ENCODE data around the gene SNX8. TPM values are rescaled to one million over a fixed set of nuclear protein-coding genes. Genes with fewer than 3 reads are reported as not detected.

Gene SNX8
- total and polyA plus RNA-seq, 2 experiments from 2014 or later, result 24.7 to 81.4 TPM

DNA sequence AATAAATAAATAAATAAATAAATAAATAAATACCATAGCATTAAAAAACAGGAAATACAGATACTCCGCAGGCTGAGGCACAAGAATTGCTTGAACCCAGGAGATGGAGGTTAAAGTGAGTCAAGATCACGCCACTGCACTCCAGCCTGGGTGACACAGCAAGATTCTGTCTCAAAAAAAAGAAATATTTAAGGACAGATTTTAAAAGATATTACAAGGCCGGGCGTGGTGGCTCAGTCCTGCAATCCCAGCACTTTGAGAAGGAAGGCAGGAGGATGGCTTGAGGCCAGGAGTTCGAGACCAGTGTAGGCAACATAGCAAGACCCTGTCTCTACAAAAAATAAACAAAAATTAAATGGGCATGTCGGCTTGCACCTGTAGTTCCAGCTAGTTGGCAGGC is 17.5 kb upstream of the SNX8 start:
- Histone ChIP-seq H3K36me3 (replicated peaks; ENCODE audit: insufficient read depth, low read depth) (no peaks in the 10 kb centered on the region), H4K20me1 (ENCODE audit: insufficient read depth, poor library complexity, severe bottlenecking) (no peaks in the 10 kb centered on the region), H3K9me3 (ENCODE audit: low read depth) (no peaks in the 10 kb centered on the region), H3K27ac (no peak overlapping the region), H3K9me2 (replicated peaks; ENCODE audit: insufficient read depth) (no peaks in the 10 kb centered on the region), H3K27me3 (no peaks in the 10 kb centered on the region), H3K4me2 (no peak overlapping the region), H3K4me3 (no peak overlapping the region), H3K79me2 (no peaks in the 10 kb centered on the region), H3K4me1 (ENCODE audit: insufficient read depth) (no peaks in the 10 kb centered on the region), H2AFZ (no peak overlapping the region)
- no peak for DNase-seq (ENCODE audit: low spot score)
- no peak for TF ChIP-seq EZH2phosphoT487 (IDR thresholded peaks at IDR 0.05; ENCODE audit: low read depth, severe bottlenecking, unreplicated experiment)
- TF ChIP-seq, protein P1, sequence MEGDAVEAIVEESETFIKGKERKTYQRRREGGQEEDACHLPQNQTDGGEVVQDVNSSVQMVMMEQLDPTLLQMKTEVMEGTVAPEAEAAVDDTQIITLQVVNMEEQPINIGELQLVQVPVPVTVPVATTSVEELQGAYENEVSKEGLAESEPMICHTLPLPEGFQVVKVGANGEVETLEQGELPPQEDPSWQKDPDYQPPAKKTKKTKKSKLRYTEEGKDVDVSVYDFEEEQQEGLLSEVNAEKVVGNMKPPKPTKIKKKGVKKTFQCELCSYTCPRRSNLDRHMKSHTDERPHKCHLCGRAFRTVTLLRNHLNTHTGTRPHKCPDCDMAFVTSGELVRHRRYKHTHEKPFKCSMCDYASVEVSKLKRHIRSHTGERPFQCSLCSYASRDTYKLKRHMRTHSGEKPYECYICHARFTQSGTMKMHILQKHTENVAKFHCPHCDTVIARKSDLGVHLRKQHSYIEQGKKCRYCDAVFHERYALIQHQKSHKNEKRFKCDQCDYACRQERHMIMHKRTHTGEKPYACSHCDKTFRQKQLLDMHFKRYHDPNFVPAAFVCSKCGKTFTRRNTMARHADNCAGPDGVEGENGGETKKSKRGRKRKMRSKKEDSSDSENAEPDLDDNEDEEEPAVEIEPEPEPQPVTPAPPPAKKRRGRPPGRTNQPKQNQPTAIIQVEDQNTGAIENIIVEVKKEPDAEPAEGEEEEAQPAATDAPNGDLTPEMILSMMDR (IDR thresholded peaks at IDR 0.05; ENCODE audit: poor library complexity), result no peak
- no peak for TF ChIP-seq EZH2 (IDR thresholded peaks at IDR 0.05; ENCODE audit: borderline replicate concordance)
- WGBS (ENCODE audit: low lambda C conversion rate, missing lambda C conversion rate), result 95% methylated on average over 6 of the region's 6 CpGs

DNA sequence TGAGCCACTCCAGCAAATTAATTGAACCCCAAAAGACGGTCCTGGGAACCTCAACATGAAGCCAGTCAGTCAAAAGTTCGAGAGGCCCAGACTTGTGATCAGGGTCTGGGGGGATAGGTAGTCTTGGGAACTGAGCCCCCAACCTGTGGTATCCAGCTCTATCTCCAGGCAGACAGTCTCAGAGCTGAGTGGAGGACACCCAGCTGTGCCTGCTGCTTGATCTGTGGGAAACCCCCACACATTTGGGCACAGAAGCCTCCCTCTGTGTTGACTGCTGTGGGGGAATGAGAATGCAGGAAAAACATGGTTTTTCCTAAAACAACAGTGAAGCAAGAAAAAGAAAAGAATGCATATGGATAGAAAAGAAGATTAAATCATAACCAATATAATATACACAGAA is 16.3 kb upstream of the SNX8 start:
- H3K79me2 ChIP-seq, result no peaks in the 10 kb centered on the region
- H3K4me3 ChIP-seq, result no peak overlapping the region
- H3K27me3 ChIP-seq, result no peaks in the 10 kb centered on the region
- no peaks in the 10 kb centered on the region for H3K9me3 ChIP-seq (ENCODE audit: low read depth)
- no peak overlapping the region for H3K4me2 ChIP-seq
- H3K4me1 ChIP-seq (ENCODE audit: insufficient read depth), result no peaks in the 10 kb centered on the region
- no peaks in the 10 kb centered on the region for H4K20me1 ChIP-seq (ENCODE audit: insufficient read depth, poor library complexity, severe bottlenecking)
- H3K36me3 ChIP-seq (replicated peaks; ENCODE audit: insufficient read depth, low read depth), result no peaks in the 10 kb centered on the region
- no peak overlapping the region for H3K27ac ChIP-seq
- no peak for TF ChIP-seq EZH2 (IDR thresholded peaks at IDR 0.05; ENCODE audit: borderline replicate concordance)
- TF ChIP-seq, protein P1 (IDR thresholded peaks at IDR 0.05; ENCODE audit: poor library complexity), result no peak
- no peak for TF ChIP-seq EZH2phosphoT487 (IDR thresholded peaks at IDR 0.05; ENCODE audit: low read depth, severe bottlenecking, unreplicated experiment)
- WGBS (ENCODE audit: low lambda C conversion rate, missing lambda C conversion rate), result 95% methylated on average over 2 of the region's 2 CpGs
- no peak for DNase-seq (ENCODE audit: low spot score)
- no peaks in the 10 kb centered on the region for H3K9me2 ChIP-seq (replicated peaks; ENCODE audit: insufficient read depth)
- no peak overlapping the region for H2AFZ ChIP-seq

DNA sequence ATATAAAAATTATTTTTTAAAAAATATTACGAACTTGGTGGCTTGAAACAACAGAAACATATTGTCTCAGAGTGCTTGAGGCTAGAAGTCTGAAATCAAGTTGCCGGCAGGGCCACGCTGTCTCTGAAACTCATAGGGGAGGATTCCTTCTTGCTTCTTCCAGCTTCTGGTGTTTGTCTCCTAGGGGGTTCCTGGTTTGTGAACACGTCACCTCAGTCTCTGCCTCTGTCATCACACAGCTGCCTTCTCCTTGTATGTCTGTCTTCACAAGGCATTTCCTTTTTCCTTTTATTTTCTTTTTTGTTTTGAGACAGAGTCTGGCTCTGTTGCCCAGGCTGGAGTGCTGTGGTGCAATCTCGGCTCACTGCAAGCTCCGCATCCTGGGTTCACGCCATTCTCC is 12.7 kb upstream of the SNX8 start:
- no peaks in the 10 kb centered on the region for H3K9me2 ChIP-seq (replicated peaks; ENCODE audit: insufficient read depth)
- H2AFZ ChIP-seq, result no peak overlapping the region
- H3K27ac ChIP-seq, result no peak overlapping the region
- H4K20me1 ChIP-seq (ENCODE audit: insufficient read depth, poor library complexity, severe bottlenecking), result no peaks in the 10 kb centered on the region
- H3K4me2 ChIP-seq, result no peak overlapping the region
- H3K4me1 ChIP-seq (ENCODE audit: insufficient read depth), result no peaks in the 10 kb centered on the region
- H3K27me3 ChIP-seq, result no peaks in the 10 kb centered on the region
- 88% methylated on average over 7 of the region's 7 CpGs for WGBS (ENCODE audit: low lambda C conversion rate, missing lambda C conversion rate)
- no peak for DNase-seq (ENCODE audit: low spot score)
- TF ChIP-seq EZH2 (IDR thresholded peaks at IDR 0.05; ENCODE audit: borderline replicate concordance), result no peak
- TF ChIP-seq EZH2phosphoT487 (IDR thresholded peaks at IDR 0.05; ENCODE audit: low read depth, severe bottlenecking, unreplicated experiment), result no peak
- TF ChIP-seq, protein P1 (IDR thresholded peaks at IDR 0.05; ENCODE audit: poor library complexity), result no peak
- no peaks in the 10 kb centered on the region for H3K9me3 ChIP-seq (ENCODE audit: low read depth)
- no peak overlapping the region for H3K4me3 ChIP-seq
- no peaks in the 10 kb centered on the region for H3K36me3 ChIP-seq (replicated peaks; ENCODE audit: insufficient read depth, low read depth)
- no peaks in the 10 kb centered on the region for H3K79me2 ChIP-seq

DNA sequence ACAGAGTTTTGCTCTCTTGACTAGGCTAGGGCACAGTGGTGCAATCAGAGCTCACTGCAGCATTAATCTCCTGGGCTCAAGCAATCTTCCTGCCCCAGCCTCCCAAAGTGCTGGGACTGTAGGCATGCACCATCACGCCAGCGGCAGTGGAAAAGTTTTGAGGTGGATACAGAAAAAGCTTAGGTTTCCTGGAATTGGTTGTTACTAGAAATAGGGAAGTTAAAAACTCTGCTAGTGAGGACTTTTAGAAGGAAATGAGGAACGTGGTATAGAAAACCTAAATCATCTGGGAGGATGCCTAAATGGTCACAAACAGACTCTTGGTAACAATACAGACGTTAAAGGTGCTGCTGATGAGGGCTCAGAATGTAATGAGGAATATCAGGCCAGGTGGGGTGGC is 10.9 kb upstream of the SNX8 start:
- DNase-seq (ENCODE audit: low spot score), result no peak
- no peaks in the 10 kb centered on the region for H3K9me3 ChIP-seq (ENCODE audit: low read depth)
- H3K4me3 ChIP-seq, result no peak overlapping the region
- no peaks in the 10 kb centered on the region for H3K79me2 ChIP-seq
- no peak overlapping the region for H3K4me2 ChIP-seq
- TF ChIP-seq EZH2phosphoT487 (IDR thresholded peaks at IDR 0.05; ENCODE audit: low read depth, severe bottlenecking, unreplicated experiment), result no peak
- TF ChIP-seq EZH2 (IDR thresholded peaks at IDR 0.05; ENCODE audit: borderline replicate concordance), result no peak
- TF ChIP-seq, protein P1 (IDR thresholded peaks at IDR 0.05; ENCODE audit: poor library complexity), result no peak
- no peak overlapping the region for H3K27ac ChIP-seq
- H3K4me1 ChIP-seq (ENCODE audit: insufficient read depth), result no peaks in the 10 kb centered on the region
- 84% methylated on average over 4 of the region's 4 CpGs for WGBS (ENCODE audit: low lambda C conversion rate, missing lambda C conversion rate)
- no peaks in the 10 kb centered on the region for H4K20me1 ChIP-seq (ENCODE audit: insufficient read depth, poor library complexity, severe bottlenecking)
- no peak overlapping the region for H2AFZ ChIP-seq
- no peaks in the 10 kb centered on the region for H3K9me2 ChIP-seq (replicated peaks; ENCODE audit: insufficient read depth)
- H3K36me3 ChIP-seq (replicated peaks; ENCODE audit: insufficient read depth, low read depth), result no peaks in the 10 kb centered on the region
- H3K27me3 ChIP-seq, result no peaks in the 10 kb centered on the region

All from hepatocyte (in vitro differentiated cells).